HG03097 (cell line): ENCODE measurements around the gene EFNA2.

Source experiments
- ATAC-seq: cut with Tn5 transposase; IDR thresholded peaks from one replicate; pipeline ENCODE4 v1.9.1; 2021; ENCODE audit not compliant: unreplicated experiment, low FRiP score

Gene EFNA2

DNA sequence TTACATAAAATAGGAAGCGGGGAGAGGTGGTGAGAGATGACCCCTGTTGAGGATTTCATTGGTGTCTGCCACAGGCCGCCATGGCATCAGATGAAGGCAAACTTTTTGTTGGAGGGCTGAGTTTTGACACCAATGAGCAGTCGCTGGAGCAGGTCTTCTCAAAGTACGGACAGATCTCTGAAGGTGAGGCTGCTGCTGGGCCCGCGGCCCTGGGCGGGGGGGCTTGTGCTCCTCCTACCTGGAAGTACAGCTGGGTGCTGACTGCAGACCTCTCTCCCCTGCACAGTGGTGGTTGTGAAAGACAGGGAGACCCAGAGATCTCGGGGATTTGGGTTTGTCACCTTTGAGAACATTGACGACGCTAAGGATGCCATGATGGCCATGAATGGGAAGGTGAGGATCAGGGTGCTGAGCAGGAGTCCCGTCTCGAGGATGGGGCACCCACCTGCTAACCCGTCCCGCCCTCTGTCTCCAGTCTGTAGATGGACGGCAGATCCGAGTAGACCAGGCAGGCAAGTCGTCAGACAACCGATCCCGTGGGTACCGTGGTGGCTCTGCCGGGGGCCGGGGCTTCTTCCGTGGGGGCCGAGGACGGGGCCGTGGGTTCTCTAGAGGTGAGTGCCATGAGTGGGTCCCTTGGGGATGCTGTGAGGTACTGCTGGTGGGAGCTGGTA lies 14.7 kb upstream of the EFNA2 start:
- ATAC-seq: no peak

DNA sequence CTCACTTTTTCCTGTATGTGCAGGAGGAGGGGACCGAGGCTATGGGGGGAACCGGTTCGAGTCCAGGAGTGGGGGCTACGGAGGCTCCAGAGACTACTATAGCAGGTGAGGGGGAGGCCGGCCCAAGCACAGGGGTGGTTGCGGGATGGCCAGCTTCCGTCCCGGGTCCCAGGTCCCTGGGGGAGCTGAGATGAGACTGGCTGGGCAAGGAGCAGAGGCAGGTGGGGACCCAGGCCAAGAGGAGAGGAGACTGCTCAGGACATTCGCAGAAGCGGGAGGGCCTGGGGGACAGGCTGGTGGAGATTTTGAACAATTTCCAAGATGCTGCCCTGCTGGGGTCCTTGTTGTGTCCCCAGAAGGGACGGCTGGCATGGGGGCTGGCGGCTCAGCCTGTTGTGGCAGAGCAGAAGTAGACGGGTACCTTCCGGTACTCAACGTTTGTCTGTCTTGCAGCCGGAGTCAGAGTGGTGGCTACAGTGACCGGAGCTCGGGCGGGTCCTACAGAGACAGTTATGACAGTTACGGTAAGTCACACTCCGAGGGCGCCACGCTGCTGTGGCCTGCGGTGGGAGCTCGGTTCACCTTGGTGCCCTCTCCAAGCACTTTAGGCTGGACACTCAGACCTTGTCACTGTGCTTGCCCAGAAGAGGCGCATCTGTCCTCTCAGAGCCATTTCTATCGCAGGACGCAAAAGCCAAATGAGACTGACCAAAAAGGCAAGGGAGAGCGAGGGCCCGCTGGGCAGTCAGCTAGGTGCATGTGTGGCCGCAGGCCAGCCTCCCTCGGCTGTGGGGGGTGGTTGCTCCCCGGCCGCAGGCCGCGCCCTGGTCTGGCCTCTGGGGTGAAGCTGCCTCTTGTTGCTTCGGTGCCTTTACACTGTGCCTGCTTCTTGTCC lies 13.9 kb upstream of the EFNA2 start:
- no peak for ATAC-seq

DNA sequence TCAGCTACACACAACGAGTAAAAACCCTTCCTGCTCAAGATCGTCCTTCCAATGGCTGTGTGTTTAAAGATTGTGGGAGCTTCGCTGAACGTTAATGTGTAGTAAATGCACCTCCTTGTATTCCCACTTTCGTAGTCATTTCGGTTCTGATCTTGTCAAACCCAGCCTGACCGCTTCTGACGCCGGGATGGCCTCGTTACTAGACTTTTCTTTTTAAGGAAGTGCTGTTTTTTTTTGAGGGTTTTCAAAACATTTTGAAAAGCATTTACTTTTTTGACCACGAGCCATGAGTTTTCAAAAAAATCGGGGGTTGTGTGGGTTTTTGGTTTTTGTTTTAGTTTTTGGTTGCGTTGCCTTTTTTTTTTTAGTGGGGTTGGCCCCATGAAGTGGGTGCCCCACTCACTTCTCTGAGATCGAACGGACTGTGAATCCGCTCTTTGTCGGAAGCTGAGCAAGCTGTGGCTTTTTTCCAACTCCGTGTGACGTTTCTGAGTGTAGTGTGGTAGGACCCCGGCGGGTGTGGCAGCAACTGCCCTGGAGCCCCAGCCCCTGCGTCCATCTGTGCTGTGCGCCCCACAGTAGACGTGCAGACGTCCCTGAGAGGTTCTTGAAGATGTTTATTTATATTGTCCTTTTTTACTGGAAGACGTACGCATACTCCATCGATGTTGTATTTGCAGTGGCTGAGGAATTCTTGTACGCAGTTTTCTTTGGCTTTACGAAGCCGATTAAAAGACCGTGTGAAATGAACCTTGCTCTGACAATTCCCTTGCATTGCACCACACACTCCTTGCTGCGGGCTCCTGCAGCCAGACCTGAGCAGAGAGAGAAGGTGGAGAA lies 13.0 kb upstream of the EFNA2 start:
- no peak for ATAC-seq

DNA sequence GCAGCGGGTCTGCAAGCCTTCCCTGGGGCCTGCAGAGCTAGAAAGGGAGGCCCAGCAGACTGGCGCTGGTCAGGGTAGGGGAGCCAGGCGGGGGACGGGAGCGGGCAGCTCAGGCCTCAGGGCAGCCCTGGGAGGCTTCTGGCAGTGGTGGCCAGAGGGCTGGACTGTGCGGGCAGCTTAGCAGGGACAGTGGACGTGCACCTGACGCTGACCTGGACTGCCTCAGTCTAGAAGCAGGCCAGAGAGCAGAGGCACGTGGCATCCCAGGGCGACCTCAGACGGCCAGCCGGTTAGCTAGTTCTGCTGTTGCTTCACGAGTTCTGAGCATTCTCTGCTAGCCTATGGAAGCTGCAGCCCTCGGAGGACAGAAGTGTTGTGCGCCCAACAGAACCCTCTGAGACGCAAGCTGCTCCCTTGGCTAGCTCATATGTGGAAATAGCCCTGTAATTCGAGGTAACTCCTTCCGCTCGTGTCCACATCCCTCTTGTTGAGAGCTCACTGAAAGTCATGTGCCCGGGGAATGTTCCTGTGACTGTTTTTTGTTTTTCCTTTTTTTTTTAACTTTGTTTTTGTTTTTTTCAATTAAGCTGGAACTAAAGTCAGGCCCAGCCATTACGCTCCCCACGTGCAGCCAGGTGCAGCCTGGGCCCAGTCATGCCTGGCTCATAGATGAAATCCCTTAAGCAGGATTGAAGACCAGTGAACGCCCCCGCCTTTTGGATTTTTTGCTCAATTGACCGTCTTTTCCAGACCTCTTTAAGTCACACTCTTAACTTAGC lies 12.2 kb upstream of the EFNA2 start:
- no peak for ATAC-seq

DNA sequence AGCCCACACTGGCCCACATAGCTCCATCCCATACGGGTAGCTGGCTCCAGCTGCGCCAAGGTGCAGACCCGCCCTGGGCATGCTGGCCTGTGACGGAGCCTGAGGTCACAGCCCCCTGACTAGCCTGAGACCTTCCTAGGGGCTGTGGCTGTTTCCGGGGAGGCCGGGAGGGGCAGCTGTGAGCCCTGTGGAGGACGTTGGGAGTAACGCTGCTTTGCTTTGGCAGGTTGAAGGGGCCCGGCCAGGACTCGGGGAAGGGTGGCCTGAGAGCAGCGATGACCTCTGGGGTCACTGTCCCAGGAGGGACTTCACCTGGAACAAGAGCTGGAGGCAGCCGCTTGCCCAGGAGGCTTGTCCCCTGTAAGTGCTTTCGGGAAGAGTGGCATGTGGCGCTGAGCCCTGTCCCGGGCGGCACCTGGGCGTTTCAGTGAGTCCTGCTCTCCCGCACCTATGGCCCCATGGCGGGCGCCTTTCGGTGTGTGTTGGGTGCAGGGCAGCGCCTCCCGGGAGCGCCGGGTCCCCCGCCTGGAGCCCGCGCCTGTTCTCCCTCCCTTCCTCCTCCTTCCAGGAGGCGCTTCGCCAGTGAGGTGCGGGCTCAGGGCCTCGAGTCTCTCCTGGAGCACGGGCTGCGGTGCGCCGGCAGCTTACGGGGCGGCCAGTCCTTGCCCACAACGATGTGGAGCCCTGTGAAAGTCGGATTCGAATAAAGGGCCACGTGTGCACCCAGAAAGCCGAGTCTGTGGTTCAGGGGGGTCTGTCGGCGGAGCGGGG lies 11.4 kb upstream of the EFNA2 start:
- no peak for ATAC-seq

DNA sequence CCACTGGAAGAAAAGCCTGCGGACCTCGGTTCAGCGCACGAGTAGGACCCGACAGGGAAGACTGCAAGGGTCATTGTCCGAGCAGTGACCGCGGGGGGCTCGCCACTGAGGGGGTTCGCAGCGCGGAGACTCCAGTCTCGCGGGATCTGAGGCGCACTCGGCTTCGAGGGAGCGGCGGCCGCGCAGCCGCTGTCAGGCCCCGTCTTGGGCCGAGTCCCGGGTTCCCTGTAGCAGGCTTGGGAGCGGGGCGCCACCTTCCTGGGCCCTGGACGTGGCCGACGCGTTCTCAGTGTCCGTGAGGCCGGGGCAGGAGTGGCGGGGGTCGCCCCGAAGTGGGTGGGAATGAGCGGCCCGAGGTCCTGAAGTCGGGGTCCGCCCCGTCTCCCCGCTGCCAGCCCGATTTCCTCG lies 10.8 kb upstream of the EFNA2 start:
- no peak for ATAC-seq

DNA sequence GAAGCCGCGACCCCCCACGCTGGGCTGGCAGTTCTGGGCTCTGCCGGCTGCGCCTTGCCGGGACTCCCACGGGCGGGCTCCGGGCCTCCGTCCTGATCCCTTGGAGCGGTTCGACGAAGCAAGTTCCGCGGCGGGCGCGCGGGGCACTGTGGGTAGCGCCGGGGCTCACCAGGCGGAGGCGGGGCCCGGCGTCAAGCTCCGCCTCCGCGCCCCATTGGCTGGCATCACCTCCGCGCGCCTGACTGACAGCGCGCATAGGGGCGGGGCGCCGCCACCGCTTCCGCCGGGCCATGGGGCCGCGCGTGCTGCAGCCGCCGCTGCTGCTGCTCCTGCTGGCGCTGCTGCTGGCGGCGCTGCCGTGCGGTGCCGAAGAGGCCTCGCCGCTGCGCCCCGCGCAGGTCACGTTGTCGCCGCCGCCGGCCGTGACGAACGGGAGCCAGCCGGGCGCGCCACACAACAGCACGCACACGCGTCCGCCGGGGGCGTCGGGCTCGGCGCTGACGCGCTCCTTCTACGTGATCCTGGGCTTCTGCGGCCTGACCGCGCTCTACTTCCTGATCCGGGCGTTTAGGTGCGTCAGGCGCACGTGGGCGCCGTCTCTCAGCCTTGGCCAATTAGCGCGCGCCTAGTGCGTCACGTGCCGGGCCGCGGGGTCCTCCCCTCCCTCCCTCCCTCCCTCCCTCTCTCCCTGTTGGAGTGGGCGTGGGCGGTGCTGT lies 10.3 kb upstream of the EFNA2 start, which contains the start of gene FAM174C:
Gene FAM174C, plus strand, starts transcription at position 271 of the 716 bp plus-strand sequence. Its CDS starts 20 bp downstream, at position 291.
- ATAC-seq: peak; percentile 60

DNA sequence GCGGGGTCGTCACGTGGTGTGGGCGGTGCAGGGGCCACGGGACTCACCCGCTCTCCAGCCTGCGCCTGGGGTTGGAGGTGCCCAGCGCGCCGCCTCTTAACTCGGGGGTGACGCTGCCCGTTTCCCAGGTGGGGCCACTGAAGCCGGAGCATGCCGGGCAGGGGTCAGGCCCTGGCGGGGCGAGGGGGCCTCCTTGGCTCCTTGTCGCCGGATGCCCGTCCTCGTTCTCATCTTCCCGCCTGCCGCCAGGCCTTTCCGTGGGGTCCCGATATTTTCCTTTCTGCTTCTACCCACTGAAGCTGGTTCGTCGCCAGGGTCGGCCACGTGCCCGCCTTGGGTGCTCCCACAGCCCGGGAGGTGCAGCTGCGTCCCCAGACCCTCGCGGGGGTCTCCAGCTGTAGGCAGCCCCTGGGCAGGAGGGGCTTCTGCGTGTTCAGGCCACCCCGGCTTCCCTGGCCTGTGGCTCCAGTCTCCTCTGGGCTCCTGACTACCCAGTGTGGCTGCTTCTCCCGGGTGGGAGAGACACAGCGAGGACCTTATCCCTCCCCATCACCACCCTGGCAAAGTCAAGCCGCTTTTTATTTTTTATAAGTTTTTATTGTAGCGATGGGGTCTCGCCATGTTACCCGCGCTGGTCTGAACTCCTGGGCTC lies 9.6 kb upstream of the EFNA2 start:
- ATAC-seq: no peak

DNA sequence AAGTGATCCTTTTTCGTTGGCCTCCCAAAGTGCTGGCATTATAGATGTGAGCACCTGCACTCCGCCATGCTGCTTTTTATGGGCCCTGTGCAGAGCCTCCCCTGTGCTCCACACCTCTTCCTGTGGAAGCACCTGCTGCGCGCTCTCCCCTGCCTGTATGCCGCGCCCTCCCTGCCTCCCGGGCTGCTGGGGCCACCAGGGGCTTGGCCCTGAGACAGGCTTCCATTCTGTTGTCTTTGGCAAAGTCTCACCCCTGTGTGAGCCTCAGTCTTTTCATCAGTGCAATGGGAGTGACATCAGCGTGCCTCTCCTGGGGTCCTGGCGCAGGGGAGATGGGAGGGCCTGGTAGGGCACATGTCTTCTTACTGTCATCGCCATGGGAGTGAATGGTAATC lies 9.0 kb upstream of the EFNA2 start:
- ATAC-seq: no peak

DNA sequence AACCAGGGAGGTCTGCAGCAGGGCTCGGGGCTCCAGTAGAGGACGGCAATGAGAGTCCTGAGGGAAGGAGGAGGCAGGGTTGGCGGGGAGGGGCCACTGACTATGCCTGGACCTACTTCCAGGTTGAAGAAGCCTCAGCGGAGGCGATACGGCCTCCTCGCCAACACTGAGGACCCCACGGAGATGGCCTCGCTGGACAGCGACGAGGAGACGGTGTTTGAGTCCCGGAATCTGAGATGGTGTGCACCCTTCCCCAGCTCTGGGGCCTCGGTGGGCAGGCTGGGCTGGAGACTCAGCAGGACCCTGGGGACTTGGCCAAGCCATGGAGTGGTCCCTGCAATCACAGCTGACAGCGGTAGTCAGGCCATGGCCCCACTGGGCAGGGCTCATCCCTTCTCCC lies 8.6 kb upstream of the EFNA2 start:
- no peak for ATAC-seq

DNA sequence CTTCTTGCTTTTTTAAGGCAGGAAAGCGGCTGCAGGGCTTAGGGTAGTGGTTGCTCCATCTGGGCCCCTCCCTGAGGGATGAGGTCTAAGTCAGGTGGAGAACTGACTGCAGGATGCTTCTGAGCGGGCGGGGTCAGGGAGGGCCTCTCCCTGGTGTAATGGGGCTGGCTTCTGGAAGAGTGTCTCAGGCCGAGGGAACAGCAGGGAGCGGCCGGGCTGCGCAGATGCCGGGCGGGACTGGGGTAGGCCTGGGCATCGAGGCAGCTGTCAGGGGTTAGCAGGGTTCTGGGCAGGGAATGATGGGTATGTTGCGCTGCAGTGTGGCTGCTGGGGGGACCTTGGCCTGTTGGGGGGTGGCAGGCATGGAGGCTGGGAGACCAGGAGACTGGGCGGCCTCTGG lies 7.6 kb upstream of the EFNA2 start:
- no peak for ATAC-seq

DNA sequence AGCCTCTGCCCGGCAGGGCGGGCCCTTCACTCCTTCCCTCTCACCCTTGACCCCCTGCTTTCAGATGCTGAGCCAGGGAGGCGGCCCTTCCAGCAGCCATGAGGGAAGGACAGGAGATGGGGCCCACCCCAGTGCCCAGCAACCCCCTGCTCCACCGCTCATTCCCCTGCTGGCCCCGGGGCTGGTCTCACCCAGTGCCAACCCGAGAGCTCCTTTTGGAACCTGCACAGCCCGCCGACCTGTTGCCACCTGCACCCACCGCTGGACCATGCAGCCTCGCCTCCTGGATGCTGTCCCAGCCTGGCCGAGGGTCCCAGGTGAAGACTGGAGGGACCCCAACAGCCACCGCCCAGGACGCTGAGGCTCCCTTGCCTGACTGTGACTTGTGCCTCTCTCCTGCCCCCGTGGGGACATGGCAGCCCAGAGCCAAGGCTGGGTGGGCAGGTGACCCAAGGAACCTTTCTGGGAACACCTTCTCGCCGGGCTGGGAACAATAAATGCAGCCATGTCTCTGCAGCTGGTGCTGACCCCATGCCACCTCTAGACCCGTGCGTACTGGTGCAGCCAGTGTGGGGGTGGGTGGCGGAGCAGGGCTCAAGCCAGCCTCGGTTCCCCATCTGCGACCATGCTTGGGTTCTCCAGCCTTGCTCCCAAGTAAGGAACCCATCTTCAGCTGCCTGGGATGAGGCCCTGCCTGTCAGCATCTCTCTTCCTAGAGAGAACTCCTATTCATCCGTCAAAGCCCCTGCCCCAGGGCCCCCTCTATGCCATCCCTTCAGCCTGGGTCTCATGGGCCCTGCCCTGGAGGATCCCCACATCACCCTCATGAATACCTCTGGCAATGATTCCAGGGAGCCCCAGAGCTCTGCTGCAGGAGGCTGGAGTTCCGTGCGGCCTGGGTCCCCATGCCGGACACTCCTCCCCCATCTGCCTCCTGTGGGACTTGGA lies 6.7 kb upstream of the EFNA2 start:
- ATAC-seq: no peak

DNA sequence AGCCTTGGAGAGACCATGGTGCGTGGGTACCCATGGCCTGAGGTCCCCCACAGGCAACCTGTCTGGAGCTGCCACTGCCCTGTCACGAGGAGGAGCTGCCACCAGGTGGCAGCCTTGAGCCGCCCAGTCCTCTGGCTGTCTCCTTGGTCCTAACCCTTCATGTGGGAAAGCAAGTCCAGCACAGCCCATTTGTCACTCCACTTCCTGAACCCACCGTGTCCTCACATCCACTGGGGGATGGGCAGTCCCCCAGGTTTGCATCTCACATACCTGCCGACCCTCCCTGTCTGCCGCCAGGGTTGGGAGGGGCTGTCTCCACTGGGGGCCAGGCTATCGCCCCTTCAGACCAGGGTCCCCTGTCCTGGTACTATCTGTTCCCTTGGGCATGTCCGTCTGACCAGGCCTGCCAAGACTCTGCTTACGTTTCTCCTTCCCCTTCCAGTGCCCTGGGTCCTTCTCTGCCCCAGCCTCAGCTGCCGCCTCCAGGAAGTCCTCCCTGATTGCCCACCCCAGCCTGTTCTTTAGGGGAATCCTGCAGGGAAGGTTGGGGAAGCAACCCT lies 5.8 kb upstream of the EFNA2 start:
- ATAC-seq: no peak

DNA sequence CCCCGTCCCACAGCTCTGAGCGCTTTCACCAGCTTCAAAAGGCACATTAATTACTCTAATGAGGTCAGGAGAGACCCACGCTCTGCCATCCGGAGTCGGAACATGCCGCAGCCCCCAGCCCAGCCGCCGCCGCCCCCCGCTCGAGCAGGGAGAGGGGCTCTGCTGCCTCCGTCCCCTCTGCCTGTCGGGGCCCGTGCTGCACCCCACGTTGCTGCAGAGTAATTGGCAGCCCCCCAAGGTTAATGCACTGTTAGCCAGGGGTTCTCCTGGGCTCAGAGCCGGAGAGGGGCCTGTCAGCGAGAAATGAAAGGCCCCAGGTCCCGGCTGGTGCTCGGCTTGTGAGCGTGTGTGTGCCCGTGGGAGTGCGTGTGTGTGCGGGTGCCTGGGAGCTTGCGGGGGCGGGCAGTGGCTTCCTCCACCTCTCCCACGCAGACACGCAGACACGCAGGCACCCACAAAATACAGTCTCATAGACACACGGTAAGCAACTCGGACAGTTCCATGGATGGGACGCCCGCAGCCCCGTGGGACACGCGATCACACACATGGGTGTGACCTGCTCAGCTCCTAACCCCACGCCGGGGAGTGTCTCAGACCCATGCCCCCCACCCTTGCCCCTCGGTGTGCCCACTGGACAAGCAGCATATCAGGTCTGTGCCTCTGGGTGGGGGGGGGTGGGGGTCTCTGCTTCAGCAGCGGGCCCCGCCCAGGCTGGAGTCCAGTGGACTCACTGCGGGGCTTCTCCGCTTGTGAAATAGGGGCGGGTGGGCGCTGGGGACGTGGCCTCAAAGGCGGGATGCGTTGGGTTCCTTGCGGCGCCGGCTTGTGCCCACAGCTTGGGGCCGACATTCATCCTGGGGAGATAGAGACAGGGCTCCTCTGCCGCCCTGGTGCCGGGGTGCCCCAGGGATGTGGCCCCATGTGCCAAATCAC lies 4.8 kb upstream of the EFNA2 start:
- no peak for ATAC-seq

DNA sequence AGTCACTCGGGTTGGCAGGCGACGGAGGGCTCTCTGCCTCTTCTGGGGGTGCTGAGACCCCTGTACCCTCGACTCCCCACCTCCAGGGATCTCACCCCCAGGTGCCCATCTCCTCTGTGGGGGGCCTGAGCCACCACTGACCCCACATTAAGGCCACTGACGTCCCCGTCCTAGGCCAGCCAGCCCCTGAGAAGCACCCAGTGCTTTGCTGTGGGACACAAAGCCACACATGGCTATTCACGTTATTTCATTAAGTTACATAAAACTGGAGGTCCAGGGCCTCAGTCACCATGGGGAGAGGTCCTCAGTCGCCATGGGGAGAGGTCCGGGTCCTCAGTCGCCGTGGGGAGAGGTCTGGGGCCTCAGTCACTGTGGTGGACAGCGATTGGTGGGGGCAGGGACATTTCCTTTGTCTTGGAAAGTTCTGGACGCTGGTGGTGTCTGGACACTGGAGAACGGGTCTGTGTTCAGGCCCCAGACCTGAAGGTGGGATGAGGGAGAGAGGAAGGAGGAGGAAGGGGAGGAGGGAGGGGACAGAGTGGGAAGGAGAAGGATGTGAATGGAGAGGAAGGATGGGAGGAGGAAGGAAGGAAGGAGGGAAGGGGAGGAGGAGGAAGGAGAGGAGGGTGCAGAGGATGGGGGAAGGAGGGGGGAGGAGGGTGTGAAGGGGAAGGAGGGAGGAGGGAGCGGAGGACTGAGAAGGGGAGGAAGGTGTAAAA lies 3.9 kb upstream of the EFNA2 start:
- no peak for ATAC-seq
